ENCODE measurements around the gene OSBPL8. TPM values are rescaled to one million over a fixed set of nuclear protein-coding genes. Genes with fewer than 3 reads are reported as not detected.
"Not testable (repeated sequence)": the region's sequence is repeated elsewhere in the genome, so short reads cannot be mapped to it uniquely, and the experiment has no call there.

OSBPL8 gene
- total RNA-seq, 3 donors from 2014 or later (not counting 1 experiment from before 2014, with no cell fraction given): 133 to 154 (median 138) TPM

GRCh38 chr12:76520348-76520747 lies 39.2 kb downstream of the OSBPL8 start:
- Histone ChIP-seq H3K4me3 (ENCODE audit: low read length) (no peak overlapping the region), H3K27ac (ENCODE audit: low read length) (no peak overlapping the region), H3K4me1 (ENCODE audit: control insufficient read depth, insufficient read depth, low read length) (peaks cover 13% of the 10 kb centered on the region), H3K36me3 (ENCODE audit: control insufficient read depth, insufficient read depth, low read length) (peaks cover 3% of the 10 kb centered on the region), H3K9me3 (ENCODE audit: control insufficient read depth, insufficient read depth, low read length) (peaks cover 4% of the 10 kb centered on the region), H3K27me3 (ENCODE audit: control insufficient read depth, insufficient read depth, low read length) (no peaks in the 10 kb centered on the region)
- Mint-ChIP-seq H3K4me1 (peaks cover 66 to 71% of the 10 kb centered on the region in 2 donors), H3K9me3 (no peaks in the 10 kb centered on the region), H3K36me3 (no peaks in the 10 kb centered on the region), H3K27ac (peak overlapping the region; percentile 0 to 4), H3K4me3 (peak overlapping the region; percentile 22), H3K27me3 (ENCODE audit: low read depth in 2 of 2) (no peaks in the 10 kb centered on the region)
- TF ChIP-seq, protein P1, sequence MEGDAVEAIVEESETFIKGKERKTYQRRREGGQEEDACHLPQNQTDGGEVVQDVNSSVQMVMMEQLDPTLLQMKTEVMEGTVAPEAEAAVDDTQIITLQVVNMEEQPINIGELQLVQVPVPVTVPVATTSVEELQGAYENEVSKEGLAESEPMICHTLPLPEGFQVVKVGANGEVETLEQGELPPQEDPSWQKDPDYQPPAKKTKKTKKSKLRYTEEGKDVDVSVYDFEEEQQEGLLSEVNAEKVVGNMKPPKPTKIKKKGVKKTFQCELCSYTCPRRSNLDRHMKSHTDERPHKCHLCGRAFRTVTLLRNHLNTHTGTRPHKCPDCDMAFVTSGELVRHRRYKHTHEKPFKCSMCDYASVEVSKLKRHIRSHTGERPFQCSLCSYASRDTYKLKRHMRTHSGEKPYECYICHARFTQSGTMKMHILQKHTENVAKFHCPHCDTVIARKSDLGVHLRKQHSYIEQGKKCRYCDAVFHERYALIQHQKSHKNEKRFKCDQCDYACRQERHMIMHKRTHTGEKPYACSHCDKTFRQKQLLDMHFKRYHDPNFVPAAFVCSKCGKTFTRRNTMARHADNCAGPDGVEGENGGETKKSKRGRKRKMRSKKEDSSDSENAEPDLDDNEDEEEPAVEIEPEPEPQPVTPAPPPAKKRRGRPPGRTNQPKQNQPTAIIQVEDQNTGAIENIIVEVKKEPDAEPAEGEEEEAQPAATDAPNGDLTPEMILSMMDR (IDR thresholded peaks at IDR 0.05): no peak
- DNase-seq (no peak), ATAC-seq (peak in 1 of 3 donors; percentile 39)
- intact Hi-C loops (cut with micrococcal nuclease): no loop called here

- Histone ChIP-seq H3K4me1 (ENCODE audit: control insufficient read depth, insufficient read depth, low read length) (peaks cover 13% of the 10 kb centered on the region), H3K27ac (ENCODE audit: low read length) (no peak overlapping the region), H3K9me3 (ENCODE audit: control insufficient read depth, insufficient read depth, low read length) (peaks cover 4% of the 10 kb centered on the region), H3K36me3 (ENCODE audit: control insufficient read depth, insufficient read depth, low read length) (peaks cover 3% of the 10 kb centered on the region), H3K4me3 (ENCODE audit: low read length) (no peak overlapping the region), H3K27me3 (ENCODE audit: control insufficient read depth, insufficient read depth, low read length) (no peaks in the 10 kb centered on the region)
- no peaks in the 10 kb centered on the region for H3K9me3 Mint-ChIP-seq
- H3K27me3 Mint-ChIP-seq (ENCODE audit: low read depth in 2 of 2): no peaks in the 10 kb centered on the region
- H3K27ac Mint-ChIP-seq: peak overlapping the region; percentile 0 to 4
- peak overlapping the region; percentile 1 for H3K4me3 Mint-ChIP-seq
- ATAC-seq (peak; percentile 52 to 58 (median 54)), DNase-seq (peak in 1 of 2 donors; percentile 23)
- no peaks in the 10 kb centered on the region for H3K36me3 Mint-ChIP-seq
- H3K4me1 Mint-ChIP-seq: peaks cover 72 to 75% of the 10 kb centered on the region in 2 donors
- intact Hi-C loops (cut with micrococcal nuclease): no loop called here
- 49% methylated on average over 5 of the region's 5 CpGs for WGBS (ENCODE audit: insufficient coverage)
- TF ChIP-seq, protein P1 (IDR thresholded peaks at IDR 0.05): no peak
These were observed 40.0 kb downstream of the OSBPL8 start for GRCh38 chr12:76519538-76519937.

- DNase-seq: no peak
- peak in 1 of 3 donors; percentile 12 for ATAC-seq
- H3K36me3 Mint-ChIP-seq: no peaks in the 10 kb centered on the region
- peaks cover 74 to 77% of the 10 kb centered on the region in 2 donors for H3K4me1 Mint-ChIP-seq
- H3K36me3 ChIP-seq (ENCODE audit: control insufficient read depth, insufficient read depth, low read length): peaks cover 3% of the 10 kb centered on the region
- H3K4me3 ChIP-seq (ENCODE audit: low read length): no peak overlapping the region
- peaks cover 13% of the 10 kb centered on the region for H3K4me1 ChIP-seq (ENCODE audit: control insufficient read depth, insufficient read depth, low read length)
- H3K27me3 Mint-ChIP-seq (ENCODE audit: low read depth in 2 of 2): no peaks in the 10 kb centered on the region
- TF ChIP-seq, protein P1 (IDR thresholded peaks at IDR 0.05): no peak
- H3K4me3 Mint-ChIP-seq: no peak overlapping the region
- no peak overlapping the region for H3K27ac ChIP-seq (ENCODE audit: low read length)
- intact Hi-C loops (cut with micrococcal nuclease): no loop called here
- no peaks in the 10 kb centered on the region for H3K9me3 Mint-ChIP-seq
- H3K27ac Mint-ChIP-seq: peak overlapping the region; percentile 4 to 7
- H3K27me3 ChIP-seq (ENCODE audit: control insufficient read depth, insufficient read depth, low read length): no peaks in the 10 kb centered on the region
- WGBS (ENCODE audit: insufficient coverage): 96% methylated on average over 2 of the region's 2 CpGs
- peaks cover 4% of the 10 kb centered on the region for H3K9me3 ChIP-seq (ENCODE audit: control insufficient read depth, insufficient read depth, low read length)
These were observed 40.9 kb downstream of the OSBPL8 start for GRCh38 chr12:76518699-76519098.

DNA sequence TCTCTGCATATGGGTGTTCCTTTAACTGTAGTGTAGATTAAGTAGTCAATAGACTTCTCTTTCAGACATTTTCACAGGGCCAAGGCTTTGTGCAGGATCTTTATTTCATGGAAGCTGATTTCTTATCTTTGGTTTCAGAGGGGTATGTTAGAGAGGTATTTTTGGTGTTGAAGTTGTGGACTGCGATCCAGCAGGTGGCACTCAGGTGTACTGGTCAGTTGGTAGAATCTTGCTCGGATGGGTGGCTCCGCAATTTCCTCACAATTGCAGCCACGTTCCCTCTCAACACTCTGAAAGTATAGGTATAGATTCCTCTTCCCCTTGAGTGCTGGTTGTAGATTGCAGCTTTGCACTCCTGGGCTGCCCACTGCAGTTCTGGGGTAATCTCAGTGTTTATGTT lies 44.3 kb downstream of the OSBPL8 start:
- intact Hi-C loops (cut with micrococcal nuclease): no loop called here
- 94% methylated on average over 3 of the region's 4 CpGs for WGBS (ENCODE audit: insufficient coverage)
- Histone ChIP-seq H3K9me3 (ENCODE audit: control insufficient read depth, insufficient read depth, low read length) (no peaks in the 10 kb centered on the region), H3K4me1 (ENCODE audit: control insufficient read depth, insufficient read depth, low read length) (peaks cover 13% of the 10 kb centered on the region), H3K4me3 (ENCODE audit: low read length) (no peak overlapping the region), H3K27me3 (ENCODE audit: control insufficient read depth, insufficient read depth, low read length) (no peaks in the 10 kb centered on the region), H3K36me3 (ENCODE audit: control insufficient read depth, insufficient read depth, low read length) (no peaks in the 10 kb centered on the region), H3K27ac (ENCODE audit: low read length) (no peak overlapping the region)
- DNase-seq (no peak), ATAC-seq (no peak)
- Mint-ChIP-seq H3K4me1 (peaks cover 61 to 65% of the 10 kb centered on the region in 2 donors), H3K9me3 (no peaks in the 10 kb centered on the region), H3K27me3 (ENCODE audit: low read depth in 2 of 2) (no peaks in the 10 kb centered on the region), H3K4me3 (no peak overlapping the region), H3K36me3 (no peaks in the 10 kb centered on the region), H3K27ac (no peak overlapping the region)
- TF ChIP-seq, protein P1 (IDR thresholded peaks at IDR 0.05): no peak

DNA sequence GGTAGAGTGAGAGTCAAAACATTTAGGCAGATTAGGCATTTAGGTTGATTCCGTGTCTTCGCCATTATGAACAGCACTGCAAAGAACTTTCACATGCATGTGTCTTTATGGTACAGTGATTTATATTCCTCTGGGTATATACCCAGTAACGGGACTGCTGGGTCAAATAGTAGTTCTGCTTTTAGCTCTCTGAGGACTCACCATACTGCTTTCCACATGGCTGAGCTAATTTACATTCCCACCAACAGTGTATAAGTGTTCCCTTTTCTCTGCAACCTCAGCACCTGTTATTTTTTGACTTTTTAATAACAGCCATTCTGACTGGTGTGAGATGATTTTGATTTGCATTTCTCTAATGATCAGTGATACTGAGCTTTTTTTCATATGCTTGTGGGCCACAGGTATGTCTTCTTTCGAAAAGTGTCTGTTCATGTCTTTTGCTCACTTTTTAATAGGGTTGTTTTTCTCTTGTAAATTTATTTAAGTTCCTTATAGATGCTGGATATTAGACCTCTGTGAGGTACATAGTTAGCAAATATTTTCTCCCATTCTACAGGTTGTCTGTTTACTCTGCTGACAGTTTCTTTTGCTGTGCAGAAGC lies 48.4 kb downstream of the OSBPL8 start:
- peak in 1 of 3 donors; percentile 43 for ATAC-seq
- H3K36me3 ChIP-seq (ENCODE audit: control insufficient read depth, insufficient read depth, low read length); H3K4me1 ChIP-seq (ENCODE audit: control insufficient read depth, insufficient read depth, low read length); H3K27me3 Mint-ChIP-seq (ENCODE audit: low read depth in 2 of 2); H3K27ac ChIP-seq (ENCODE audit: low read length); H3K4me3 ChIP-seq (ENCODE audit: low read length); H3K9me3 ChIP-seq (ENCODE audit: control insufficient read depth, insufficient read depth, low read length); H3K27me3 ChIP-seq (ENCODE audit: control insufficient read depth, insufficient read depth, low read length); H3K4me3 Mint-ChIP-seq; H3K9me3 Mint-ChIP-seq; intact Hi-C loops (cut with micrococcal nuclease); H3K36me3 Mint-ChIP-seq; DNase-seq: not testable (repeated sequence)
- H3K4me1 Mint-ChIP-seq: peaks cover 49% of the 10 kb centered on the region in 2 donors
- H3K27ac Mint-ChIP-seq: peak overlapping the region in 1 of 2 donors; percentile 16
- 85% methylated on average over 4 of the region's 4 CpGs for WGBS (ENCODE audit: insufficient coverage)

Data from natural killer cell (primary cell).